ENCODE results near the gene TMEM72.

DNA sequence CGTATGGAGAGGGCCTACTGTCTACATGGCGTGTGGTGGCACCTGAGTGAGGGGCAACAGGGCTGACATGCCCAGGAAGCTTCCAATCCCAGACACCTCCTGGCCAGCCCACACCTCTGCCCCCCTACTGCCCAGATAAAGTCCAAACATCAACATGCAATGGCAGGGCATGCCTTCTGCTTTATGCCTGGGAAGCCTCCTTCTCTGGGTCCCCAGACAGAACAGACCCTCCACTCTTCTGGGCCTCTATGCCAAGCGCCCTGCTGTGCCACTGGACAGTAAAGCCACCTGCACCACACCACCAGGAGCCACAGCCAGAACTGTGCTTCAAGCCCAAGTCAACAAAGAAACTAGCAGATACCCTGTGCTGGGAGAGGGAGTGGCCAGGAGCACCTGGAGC, 12.5 kb downstream of the TMEM72 start:
- TF ChIP-seq, protein P1, sequence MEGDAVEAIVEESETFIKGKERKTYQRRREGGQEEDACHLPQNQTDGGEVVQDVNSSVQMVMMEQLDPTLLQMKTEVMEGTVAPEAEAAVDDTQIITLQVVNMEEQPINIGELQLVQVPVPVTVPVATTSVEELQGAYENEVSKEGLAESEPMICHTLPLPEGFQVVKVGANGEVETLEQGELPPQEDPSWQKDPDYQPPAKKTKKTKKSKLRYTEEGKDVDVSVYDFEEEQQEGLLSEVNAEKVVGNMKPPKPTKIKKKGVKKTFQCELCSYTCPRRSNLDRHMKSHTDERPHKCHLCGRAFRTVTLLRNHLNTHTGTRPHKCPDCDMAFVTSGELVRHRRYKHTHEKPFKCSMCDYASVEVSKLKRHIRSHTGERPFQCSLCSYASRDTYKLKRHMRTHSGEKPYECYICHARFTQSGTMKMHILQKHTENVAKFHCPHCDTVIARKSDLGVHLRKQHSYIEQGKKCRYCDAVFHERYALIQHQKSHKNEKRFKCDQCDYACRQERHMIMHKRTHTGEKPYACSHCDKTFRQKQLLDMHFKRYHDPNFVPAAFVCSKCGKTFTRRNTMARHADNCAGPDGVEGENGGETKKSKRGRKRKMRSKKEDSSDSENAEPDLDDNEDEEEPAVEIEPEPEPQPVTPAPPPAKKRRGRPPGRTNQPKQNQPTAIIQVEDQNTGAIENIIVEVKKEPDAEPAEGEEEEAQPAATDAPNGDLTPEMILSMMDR (IDR thresholded peaks at IDR 0.05) = no peak
- TF ChIP-seq ZFP36 (IDR thresholded peaks at IDR 0.05; ENCODE audit: borderline replicate concordance, partially characterized antibody) = no peak
- TF ChIP-seq CHD2 (IDR thresholded peaks at IDR 0.05; ENCODE audit: low read length, partially characterized antibody) = no peak
- TF ChIP-seq MAZ (IDR thresholded peaks at IDR 0.05; ENCODE audit: borderline replicate concordance, low read depth, low read length) = no peak
- no peak for TF ChIP-seq POLR2A (IDR thresholded peaks at IDR 0.05; ENCODE audit: low read length)
